Activated CD8-positive, alpha-beta memory T cell treated with anti-CD3 and anti-CD28 coated beads, Interleukin-2, amount 50 U/mL, for 1 hour (primary cell): ENCODE measurements around the gene TTC36.
"Not testable (repeated sequence)": the region's sequence is repeated elsewhere in the genome, so short reads cannot be mapped to it uniquely, and the experiment has no call there.

Source experiments
- DNase-seq: peaks from one replicate; pipeline ENCODE4 v3.0.0-alpha.2; 2020; ENCODE audit errors: extremely low read depth

The TTC36 gene

GRCh38 chr11:118532091-118532490 is 4.8 kb downstream of the TTC36 start:
- DNase-seq, result no peak

DNA sequence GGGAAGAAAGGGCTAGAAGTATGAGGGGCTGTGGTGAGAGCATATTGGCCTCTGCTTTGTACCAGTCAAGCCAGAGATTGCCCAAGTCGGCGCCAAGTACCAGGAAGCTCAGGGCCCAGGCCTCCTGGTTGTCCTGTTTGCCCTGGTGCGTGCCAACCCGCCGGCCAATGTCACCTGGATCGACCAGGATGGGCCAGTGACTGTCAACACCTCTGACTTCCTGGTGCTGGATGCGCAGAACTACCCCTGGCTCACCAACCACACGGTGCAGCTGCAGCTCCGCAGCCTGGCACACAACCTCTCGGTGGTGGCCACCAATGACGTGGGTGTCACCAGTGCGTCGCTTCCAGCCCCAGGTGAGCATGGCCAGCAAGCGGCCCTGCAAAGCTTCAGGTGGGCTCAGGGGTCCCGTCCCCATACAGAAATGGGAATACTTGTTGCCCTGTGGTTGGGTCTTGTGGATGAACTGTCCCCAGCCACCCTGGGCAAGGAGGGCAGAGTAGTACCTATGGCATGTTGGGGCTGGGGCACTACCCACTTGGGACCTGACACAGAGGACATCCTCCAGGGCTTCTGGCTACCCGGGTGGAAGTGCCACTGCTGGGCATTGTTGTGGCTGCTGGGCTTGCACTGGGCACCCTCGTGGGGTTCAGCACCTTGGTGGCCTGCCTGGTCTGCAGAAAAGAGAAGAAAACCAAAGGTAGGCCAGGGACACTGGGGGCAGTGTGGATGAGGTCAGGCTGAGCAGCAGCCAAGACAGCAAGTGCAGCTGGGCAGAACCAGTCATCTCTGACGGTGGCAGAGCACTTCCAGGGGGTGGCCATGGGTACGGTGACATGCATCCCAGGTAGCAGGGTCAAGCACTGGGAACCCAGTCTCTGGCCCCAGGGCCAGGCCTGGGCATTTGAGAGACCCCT is 5.8 kb downstream of the TTC36 start:
- no peak for DNase-seq

- DNase-seq, result no peak
Observed at GRCh38 chr11:118533769-118534729, 6.8 kb downstream of the TTC36 start.

DNA sequence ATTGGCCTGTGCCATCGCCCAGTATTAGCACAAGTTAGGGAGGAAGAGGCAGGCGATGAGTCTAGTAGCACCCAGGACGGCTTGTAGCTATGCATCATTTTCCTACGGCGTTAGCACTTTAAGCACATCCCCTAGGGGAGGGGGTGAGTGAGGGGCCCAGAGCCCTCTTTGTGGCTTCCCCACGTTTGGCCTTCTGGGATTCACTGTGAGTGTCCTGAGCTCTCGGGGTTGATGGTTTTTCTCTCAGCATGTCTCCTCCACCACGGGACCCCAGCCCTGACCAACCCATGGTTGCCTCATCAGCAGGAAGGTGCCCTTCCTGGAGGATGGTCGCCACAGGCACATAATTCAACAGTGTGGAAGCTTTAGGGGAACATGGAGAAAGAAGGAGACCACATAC is 8.0 kb downstream of the TTC36 start:
- DNase-seq, result no peak

- DNase-seq, result no peak
Observed at GRCh38 chr11:118536726-118537125, 9.5 kb downstream of the TTC36 start.

DNA sequence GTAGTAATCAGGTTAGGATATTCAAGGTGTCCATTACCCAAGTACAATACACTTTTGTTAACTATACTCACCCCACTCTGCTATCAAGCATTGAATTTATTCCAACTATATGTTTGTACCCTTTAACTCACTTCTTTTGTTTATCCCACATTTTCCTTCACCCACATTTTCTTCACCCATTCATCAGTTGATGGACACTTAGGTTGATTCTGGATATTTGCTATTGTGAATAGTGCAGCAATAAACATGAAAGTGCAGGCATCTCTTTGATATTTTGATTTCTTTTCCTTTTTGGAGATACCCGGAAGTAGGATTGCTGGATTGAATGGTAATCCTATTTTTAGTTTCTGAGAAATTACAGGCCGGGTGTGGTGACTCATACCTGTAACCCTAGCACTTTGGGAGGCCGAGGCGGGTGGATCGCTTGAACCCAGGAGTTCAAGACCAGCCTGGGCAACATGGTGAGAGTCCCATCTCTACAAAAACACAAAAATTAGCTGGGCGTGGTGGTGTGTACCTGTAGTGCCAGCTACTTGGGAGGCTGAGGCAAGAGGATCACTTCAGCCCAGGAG is 10.2 kb downstream of the TTC36 start:
- DNase-seq, result no peak

DNA sequence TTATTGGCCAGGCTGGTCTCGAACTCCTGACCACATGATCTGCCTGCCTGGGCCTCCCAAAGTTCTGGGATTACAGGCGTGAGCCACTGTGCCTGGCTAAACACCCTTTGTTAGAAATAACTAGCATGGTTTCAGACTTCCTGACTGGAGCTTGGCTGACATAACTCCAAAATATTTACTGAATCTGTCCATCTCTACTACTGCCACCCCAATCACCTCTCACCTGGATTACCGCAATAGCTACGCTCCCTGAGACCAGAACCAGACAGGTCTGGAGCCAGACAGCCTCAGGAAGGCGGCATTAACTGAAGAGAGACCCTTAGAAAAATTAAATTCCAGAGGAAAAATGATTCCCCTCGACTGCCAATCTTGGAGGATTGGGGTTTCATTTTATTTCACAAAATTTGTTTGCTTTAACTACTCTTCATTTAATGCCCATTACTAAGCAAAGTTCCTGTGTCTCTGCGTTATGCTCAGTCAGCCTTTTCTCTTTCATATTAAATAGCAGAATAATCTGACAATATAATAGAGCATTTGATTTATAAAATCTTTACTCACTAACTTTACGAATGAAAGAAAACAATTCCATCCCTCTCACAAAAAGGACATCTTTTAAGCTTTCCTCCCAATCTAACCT is 16.9 kb downstream of the TTC36 start:
- DNase-seq, result no peak

GRCh38 chr11:118544647-118545010 is 17.4 kb downstream of the TTC36 start:
- DNase-seq, result no peak

DNA sequence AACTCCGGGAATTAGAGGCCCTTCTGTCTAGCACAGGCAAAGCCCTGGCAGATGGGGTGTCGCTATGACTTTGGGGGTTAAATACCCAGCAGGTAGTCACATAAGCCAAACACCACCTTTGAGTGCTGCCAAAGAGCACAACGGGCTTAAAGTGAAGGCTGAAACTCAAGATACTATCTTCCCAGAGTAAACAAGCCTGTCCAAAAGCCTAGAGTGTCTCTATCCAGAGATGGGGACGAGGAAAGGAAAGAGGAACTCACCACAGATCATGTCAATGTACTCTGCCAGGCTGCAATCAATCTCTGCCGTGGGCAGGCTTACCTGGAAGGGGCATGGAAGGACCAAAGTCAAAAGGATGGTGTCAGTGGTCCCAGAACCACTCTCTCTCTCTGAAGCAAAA is 18.3 kb downstream of the TTC36 start:
- no peak for DNase-seq

- no peak for DNase-seq
Observed at GRCh38 chr11:118547132-118547531, 19.9 kb downstream of the TTC36 start.

DNA sequence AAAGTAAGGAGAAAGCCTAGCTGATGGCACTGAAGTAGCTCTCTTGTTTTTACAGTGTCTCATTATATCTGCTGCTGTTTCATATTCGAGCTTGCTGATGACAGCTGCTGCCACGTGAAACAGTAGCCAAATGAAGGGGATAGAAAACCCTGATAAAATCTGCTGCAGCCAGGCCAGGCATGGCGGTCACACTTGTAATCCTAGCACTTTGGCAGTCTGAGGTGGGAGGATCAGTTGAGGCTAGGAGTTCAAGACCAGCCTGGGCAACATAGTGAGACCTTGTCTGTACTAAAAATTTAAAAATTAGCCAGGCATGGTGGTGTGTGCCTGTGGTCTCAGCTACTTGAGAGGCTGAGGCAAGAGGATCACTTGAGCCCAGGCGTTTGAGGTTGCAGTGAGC is 25.1 kb downstream of the TTC36 start:
- no peak for DNase-seq

GRCh38 chr11:118560806-118561205 is 33.5 kb downstream of the TTC36 start:
- DNase-seq, result no peak

DNA sequence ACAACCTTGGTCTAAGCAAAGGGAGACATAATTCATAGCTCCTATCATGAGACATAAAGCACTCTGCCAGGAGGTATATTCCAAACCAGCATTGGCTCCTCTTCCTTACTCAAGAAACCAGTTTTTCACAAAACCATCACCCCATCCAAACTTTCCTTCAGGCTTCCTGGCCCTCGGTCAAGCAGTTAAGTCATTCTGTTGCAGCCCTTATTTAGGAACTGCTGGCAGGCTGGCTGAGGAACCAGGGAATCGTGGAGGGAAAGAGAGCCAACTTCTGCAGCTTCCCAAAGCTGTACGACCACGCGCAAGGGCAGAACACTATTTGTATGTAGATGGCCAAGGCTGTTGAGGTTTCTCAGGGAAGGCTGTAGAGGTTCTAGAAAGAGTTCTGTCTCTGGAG is 37.8 kb downstream of the TTC36 start:
- no peak for DNase-seq

DNA sequence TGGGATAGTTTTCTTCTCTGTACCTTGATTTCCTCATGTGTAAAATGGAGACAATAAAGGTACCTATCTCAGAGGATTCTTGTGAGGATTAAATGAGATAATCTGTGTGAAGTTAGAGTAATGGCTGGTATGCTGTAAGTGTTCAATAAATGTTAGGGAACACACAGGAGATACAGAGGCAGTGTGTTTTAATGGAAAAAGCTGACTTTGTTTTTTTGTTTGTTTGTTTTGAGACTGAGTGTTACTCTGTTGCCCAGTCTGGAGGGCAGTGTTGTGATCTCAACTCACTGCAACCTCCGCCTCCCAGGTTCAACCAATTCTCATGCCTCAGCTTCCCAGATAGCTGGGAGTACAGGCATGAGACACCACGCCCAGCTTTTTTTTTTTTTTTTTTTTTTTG is 42.4 kb downstream of the TTC36 start:
- DNase-seq, result no peak

- no peak for DNase-seq
Observed at GRCh38 chr11:118570787-118571186, 43.5 kb downstream of the TTC36 start.

DNA sequence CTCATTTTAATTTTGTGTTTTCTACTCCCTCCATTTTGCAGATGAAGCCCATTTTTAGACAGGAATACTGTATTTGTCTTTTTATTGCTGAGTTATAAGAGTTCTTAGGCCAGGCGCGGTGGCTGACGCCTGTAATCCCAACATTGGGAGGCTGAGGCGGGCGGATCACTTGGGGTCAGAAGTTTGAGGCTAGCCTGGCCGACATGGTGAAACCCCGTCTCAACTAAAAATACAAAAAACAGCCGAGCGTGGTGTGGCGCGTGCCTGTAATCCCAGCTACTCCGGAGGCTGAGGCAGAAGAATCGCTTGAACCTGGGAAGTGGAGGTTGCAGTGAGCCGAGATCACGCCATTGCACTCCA is 44.4 kb downstream of the TTC36 start:
- DNase-seq, result not testable (repeated sequence)

DNA sequence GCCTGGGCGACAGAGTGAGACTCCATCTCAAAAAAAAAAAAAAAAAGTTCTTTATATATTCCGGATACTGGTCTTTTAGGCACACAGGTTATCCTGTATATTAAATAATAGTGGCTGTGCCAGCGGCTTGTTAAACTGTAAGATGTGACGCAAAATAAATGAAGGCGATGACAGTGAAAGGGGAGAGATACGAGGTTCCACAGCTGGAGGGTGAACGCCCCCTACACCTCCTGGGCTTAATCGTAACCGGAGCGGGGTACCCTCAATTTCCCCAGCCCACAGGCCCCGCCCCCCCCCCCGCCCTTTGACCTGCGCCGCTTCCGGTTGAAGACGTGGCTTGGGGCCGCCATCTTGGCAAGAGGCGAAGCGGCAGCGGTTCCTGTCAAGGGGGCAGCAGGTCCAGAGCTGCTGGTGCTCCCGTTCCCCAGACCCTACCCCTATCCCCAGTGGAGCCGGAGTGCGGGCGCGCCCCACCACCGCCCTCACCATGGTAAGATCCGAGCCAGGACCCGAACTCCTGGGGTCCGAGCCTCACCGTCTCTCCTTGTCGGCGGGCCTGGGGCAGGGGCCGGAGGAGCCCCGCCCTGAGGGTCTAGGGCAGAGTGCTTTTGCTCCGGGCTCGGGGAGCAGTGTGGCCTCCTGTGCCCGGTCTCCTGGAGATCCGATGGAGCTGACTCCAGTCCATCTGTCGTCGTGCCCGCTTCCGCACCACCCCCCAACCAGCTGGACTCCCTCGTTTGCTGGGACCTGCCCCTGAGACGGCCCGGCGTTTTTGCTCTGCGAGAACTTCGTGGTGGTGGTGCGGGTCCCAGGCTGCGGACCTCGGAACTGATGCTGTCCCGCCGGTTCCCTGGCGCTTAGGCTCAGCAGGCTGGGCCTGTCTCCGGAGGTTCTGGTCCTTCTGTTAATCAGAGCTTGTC is 45.0 kb downstream of the TTC36 start, which contains the start of gene ARCN1:
Gene ARCN1 (plus strand): TSS at position 349 of the 920 bp plus-strand sequence. CDS start 139 bp downstream, at position 488.
- DNase-seq, result peak; percentile 66

DNA sequence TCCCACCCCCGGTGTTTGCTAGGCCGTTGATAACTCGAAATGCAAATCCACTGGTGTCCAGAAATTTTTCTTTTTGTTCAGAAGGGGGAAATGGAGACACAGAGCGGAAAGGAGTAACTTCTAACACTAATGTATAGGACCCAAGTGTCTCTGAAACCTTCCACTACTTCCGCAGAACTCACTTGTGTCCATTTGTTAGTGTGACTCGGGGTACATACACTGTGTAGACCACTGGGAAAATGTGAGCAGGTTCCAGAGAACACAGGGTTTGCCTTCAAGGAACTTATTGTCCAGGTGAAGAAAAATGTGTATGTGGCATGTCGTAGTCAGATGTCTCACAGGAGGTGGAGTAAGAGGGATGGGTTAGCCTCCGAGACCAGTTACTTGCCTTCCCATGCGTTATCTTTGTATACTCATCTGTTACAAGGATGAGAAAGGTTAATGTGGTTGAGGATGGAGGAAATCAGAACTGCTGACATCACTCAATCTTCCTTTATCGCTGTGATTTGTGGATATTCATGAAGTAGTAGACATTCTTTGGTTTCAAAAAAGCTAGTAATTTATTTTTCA is 45.8 kb downstream of the TTC36 start:
- DNase-seq, result peak; percentile 4

DNA sequence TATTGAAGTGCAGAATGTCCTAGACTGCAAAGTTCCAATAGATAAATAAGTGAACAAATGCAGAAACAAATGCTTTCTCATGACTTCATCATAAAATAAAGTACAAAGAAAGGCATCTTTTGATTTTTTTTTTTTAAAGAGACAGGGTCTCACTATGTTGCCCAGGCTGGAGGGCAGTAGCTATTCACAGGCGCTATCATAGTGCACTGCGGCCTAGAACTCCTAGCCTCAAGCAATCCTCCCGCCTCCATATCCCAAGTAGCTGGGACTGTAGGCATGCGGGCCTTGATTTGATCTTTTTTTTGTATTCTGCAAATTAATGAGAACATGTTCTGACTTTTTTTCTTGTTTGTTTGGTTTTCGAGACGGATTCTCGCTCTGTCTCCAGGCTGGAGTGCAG is 47.4 kb downstream of the TTC36 start:
- DNase-seq, result no peak

- DNase-seq, result not testable (repeated sequence)
Observed at GRCh38 chr11:118577995-118578394, 50.7 kb downstream of the TTC36 start.
